ENCODE results near the gene LRP11. TPM values are rescaled to one million over a fixed set of nuclear protein-coding genes. Genes with fewer than 3 reads are reported as not detected.

Gene LRP11
- total and polyA plus RNA-seq, 2 of the 13 experiments (the other 11 are each of a cell fraction or from before 2014, with no cell fraction given) = 32.4 to 48.9 TPM

GRCh38 chr6:149863698-149864577 lies at the start of gene LRP11 (continued):
- no peak for TF ChIP-seq CSRNP1 (CRISPR knock-in tag; IDR thresholded peaks at IDR 0.05)
- peak; percentile 42; the same call in 1 of the 2 replicates for TF ChIP-seq ZNF788 (CRISPR knock-in tag; IDR thresholded peaks at IDR 0.05; ENCODE audit: borderline replicate concordance)
- TF ChIP-seq ZFYVE20 (CRISPR knock-in tag; IDR thresholded peaks at IDR 0.05; ENCODE audit: borderline replicate concordance, low read depth) = no peak
- TF ChIP-seq ZSCAN20 (CRISPR knock-in tag; IDR thresholded peaks at IDR 0.05; ENCODE audit: borderline replicate concordance) = no peak; the same call in 1 of the 2 replicates
- TF ChIP-seq, protein P1, sequence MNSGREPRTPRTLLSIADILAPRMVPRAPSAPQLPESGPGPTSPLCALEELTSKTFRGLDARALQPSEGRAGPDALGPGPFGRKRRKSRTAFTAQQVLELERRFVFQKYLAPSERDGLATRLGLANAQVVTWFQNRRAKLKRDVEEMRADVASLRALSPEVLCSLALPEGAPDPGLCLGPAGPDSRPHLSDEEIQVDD (CRISPR knock-in tag; IDR thresholded peaks at IDR 0.05; ENCODE audit: borderline replicate concordance) = peak; percentile 27; the same call in 1 of the 2 replicates
- TF ChIP-seq ZFP1 (CRISPR knock-in tag; IDR thresholded peaks at IDR 0.05) = no peak
- TF ChIP-seq ZNF597 (CRISPR knock-in tag; IDR thresholded peaks at IDR 0.05) = no peak
- TF ChIP-seq ZNF672 (CRISPR knock-in tag; IDR thresholded peaks at IDR 0.05) = peak; percentile 80
- TF ChIP-seq, protein P2, sequence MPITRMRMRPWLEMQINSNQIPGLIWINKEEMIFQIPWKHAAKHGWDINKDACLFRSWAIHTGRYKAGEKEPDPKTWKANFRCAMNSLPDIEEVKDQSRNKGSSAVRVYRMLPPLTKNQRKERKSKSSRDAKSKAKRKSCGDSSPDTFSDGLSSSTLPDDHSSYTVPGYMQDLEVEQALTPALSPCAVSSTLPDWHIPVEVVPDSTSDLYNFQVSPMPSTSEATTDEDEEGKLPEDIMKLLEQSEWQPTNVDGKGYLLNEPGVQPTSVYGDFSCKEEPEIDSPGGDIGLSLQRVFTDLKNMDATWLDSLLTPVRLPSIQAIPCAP (CRISPR knock-in tag; IDR thresholded peaks at IDR 0.05; ENCODE audit: low read depth) = 0 out of 2 replicates have a peak, but pooled peaks have one; percentile 56
- TF ChIP-seq ZNF501 (CRISPR knock-in tag; IDR thresholded peaks at IDR 0.05) = peak; percentile 77
- no peak for TF ChIP-seq MEF2D (CRISPR knock-in tag; IDR thresholded peaks at IDR 0.05)
- TF ChIP-seq RORA (CRISPR knock-in tag; IDR thresholded peaks at IDR 0.05) = no peak
- no peak for TF ChIP-seq KDM1A (CRISPR knock-in tag; IDR thresholded peaks at IDR 0.05)
- no peak; the same call in 1 of the 2 replicates for TF ChIP-seq ZNF580 (CRISPR knock-in tag; IDR thresholded peaks at IDR 0.05; ENCODE audit: borderline replicate concordance, low read depth)
- TF ChIP-seq CHCHD3 (CRISPR knock-in tag; IDR thresholded peaks at IDR 0.05) = no peak
- no peak for TF ChIP-seq U2AF1 (optimal IDR thresholded peaks at IDR 0.05; ENCODE audit: low read depth, low read length)
- TF ChIP-seq ZFP36L1 (CRISPR knock-in tag; IDR thresholded peaks at IDR 0.05) = 0 out of 2 replicates have a peak, but pooled peaks have one; percentile 59
- TF ChIP-seq RERE (CRISPR knock-in tag; IDR thresholded peaks at IDR 0.05; ENCODE audit: low read depth) = no peak
